Kidney epithelial cell (primary cell): Measurements from ENCODE around the gene MOG. TPM values are rescaled to one million over a fixed set of nuclear protein-coding genes. Genes with fewer than 3 reads are reported as not detected.

Source experiments
- DNase-seq: peaks from one replicate; pipeline ENCODE4 v3.0.0-alpha.2; 2010; ENCODE audit warnings: low read depth
- H3K27me3 ChIP-seq: 2 replicates; pipeline ENCODE4 v1.6.0; 2011; ENCODE audit warnings: low read length; ENCODE audit not compliant: control insufficient read depth, insufficient read depth
- H3K36me3 ChIP-seq: 2 replicates; pipeline ENCODE4 v1.5.1; 2011; ENCODE audit warnings: low read length; ENCODE audit not compliant: control insufficient read depth, insufficient read depth
- H3K4me3 ChIP-seq: 2 replicates; pipeline ENCODE4 v1.5.1; 2011; ENCODE audit warnings: low read depth, mild to moderate bottlenecking, control low read depth, low read length
- CTCF ChIP-seq: IDR thresholded peaks from 2 replicates; pipeline ENCODE4 v1.5.1; 2011; ENCODE audit warnings: mild to moderate bottlenecking, moderate library complexity, low read length, control low read depth, inconsistent platforms; ENCODE audit not compliant: insufficient read depth, poor library complexity, severe bottlenecking
- total RNA-seq: library from RNA; depleted of rRNA; stranded (reverse); fragments of >200 nt; gene quantifications from 2 replicates; pipeline ENCODE4 v1.2.3, GENCODE V29; 2015

MOG gene
- total RNA-seq, 1 donor from 2014 or later, result not detected

- no peak for DNase-seq
- Histone ChIP-seq H3K27me3 (peaks cover 3% of the 10 kb centered on the region), H3K4me3 (no peak overlapping the region), H3K36me3 (no peaks in the 10 kb centered on the region)
- no peak for TF ChIP-seq CTCF
Measured at GRCh38 chr6:29685718-29686326, 28.9 kb downstream of the MOG start.

GRCh38 chr6:29694637-29695036 lies 37.7 kb downstream of the MOG start:
- no peak for DNase-seq
- no peak for TF ChIP-seq CTCF
- no peaks in the 10 kb centered on the region for H3K27me3 ChIP-seq
- no peaks in the 10 kb centered on the region for H3K36me3 ChIP-seq
- no peak overlapping the region for H3K4me3 ChIP-seq

- DNase-seq, result no peak
- Histone ChIP-seq H3K4me3 (no peak overlapping the region), H3K27me3 (no peaks in the 10 kb centered on the region), H3K36me3 (no peaks in the 10 kb centered on the region)
- TF ChIP-seq CTCF, result peak; percentile 60
Measured at GRCh38 chr6:29696147-29697125, 39.5 kb downstream of the MOG start.

- peak; percentile 5 for DNase-seq
- H3K4me3 ChIP-seq, result no peak overlapping the region
- H3K36me3 ChIP-seq, result no peaks in the 10 kb centered on the region
- peak; percentile 74 for TF ChIP-seq CTCF
- no peaks in the 10 kb centered on the region for H3K27me3 ChIP-seq
Measured at GRCh38 chr6:29702519-29703103, 45.7 kb downstream of the MOG start.

- peak; percentile 61 for TF ChIP-seq CTCF
- H3K4me3 ChIP-seq, result no peak overlapping the region
- DNase-seq, result no peak
- no peaks in the 10 kb centered on the region for H3K36me3 ChIP-seq
- peaks cover 4% of the 10 kb centered on the region for H3K27me3 ChIP-seq
Measured at GRCh38 chr6:29705389-29706231, 48.7 kb downstream of the MOG start.
